Activated CD4-positive, alpha-beta T cell treated with anti-CD3 and anti-CD28 coated beads for 48 hours (primary cell): ENCODE results near the gene SIPA1.

Experiments
- DNase-seq: peaks from one replicate; pipeline ENCODE4 v3.0.0-alpha.2; 2020

Gene SIPA1, protein sequence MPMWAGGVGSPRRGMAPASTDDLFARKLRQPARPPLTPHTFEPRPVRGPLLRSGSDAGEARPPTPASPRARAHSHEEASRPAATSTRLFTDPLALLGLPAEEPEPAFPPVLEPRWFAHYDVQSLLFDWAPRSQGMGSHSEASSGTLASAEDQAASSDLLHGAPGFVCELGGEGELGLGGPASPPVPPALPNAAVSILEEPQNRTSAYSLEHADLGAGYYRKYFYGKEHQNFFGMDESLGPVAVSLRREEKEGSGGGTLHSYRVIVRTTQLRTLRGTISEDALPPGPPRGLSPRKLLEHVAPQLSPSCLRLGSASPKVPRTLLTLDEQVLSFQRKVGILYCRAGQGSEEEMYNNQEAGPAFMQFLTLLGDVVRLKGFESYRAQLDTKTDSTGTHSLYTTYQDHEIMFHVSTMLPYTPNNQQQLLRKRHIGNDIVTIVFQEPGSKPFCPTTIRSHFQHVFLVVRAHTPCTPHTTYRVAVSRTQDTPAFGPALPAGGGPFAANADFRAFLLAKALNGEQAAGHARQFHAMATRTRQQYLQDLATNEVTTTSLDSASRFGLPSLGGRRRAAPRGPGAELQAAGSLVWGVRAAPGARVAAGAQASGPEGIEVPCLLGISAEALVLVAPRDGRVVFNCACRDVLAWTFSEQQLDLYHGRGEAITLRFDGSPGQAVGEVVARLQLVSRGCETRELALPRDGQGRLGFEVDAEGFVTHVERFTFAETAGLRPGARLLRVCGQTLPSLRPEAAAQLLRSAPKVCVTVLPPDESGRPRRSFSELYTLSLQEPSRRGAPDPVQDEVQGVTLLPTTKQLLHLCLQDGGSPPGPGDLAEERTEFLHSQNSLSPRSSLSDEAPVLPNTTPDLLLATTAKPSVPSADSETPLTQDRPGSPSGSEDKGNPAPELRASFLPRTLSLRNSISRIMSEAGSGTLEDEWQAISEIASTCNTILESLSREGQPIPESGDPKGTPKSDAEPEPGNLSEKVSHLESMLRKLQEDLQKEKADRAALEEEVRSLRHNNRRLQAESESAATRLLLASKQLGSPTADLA

DNA sequence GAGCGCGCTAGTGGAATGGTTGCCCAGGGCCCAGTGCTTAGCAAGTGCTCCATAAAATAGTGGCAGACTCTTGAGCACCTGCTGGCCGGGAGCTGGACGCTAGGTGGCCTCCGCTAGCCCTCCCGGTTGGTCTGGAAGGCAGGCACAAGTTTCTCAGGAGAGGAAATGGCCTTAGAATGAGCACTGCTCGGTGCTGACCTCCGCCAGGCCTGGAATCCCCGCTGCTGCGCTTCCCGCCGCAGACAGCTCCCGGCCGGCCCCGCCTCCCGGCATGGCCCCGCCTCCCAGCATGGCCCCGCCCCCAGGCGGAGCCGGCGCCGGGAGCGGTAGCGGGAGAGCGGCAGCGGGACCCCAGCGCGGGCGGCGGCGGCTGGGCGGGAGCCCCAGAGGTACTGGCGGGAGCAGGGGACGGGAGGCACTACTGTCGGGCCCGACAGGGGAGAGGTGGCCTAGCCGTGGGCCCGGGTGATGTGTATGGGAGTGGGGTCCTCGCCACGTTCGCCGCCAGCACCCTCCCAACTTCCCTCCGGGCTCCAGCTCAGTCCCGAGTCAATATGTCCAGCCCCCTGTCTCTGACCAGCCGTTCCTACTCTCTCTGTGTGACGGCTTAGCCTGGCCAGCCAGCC, at the start of gene SIPA1:
TSS of gene SIPA1 (plus strand) at position 308 of the 626 bp plus-strand sequence. CDS start 2,821 bp downstream, outside the sequence.
- peak; percentile 81 for DNase-seq

DNA sequence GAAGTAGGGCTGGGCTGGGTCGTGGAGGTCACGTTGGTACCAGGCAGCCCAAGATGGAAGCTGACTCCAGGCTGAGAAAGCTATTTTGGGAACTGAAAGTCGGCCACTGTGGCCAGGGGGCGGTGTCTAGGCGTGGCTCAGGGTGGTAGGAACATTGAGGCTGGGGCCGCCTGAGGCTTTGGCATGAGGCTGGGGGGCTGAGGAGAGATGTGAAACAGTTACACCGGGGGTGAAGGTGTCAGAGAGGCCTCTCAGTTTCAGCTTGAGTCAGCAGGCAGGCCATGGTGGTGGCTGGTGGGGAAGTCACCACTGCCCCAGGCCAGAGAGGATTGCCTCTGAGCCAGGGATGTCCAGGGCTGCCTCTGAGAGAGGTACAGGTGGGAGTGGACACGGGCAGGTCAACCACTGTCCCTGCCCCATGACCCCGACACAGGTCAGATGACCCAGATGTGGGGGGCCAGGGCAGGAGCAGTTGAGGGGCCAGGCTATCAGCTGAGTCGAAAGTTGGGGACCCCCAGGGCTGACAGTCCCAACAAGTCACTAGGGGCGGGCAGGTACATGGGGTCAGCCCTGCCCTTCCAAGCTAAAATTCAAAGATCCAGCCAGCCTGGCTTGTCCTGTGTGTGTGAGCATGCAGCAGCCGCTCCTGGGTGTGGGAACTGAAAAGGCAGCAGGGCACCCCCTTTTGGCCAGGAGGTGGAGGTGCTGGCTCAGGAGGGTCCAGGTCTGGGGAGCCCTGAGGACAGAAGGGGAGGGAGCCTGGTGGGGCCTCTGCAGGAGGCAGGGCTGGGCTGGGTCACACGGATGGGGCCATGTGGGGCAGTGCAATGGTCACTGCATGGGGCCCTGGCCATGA, 49.5 kb upstream of the SIPA1 start:
- DNase-seq = peak; percentile 85

DNA sequence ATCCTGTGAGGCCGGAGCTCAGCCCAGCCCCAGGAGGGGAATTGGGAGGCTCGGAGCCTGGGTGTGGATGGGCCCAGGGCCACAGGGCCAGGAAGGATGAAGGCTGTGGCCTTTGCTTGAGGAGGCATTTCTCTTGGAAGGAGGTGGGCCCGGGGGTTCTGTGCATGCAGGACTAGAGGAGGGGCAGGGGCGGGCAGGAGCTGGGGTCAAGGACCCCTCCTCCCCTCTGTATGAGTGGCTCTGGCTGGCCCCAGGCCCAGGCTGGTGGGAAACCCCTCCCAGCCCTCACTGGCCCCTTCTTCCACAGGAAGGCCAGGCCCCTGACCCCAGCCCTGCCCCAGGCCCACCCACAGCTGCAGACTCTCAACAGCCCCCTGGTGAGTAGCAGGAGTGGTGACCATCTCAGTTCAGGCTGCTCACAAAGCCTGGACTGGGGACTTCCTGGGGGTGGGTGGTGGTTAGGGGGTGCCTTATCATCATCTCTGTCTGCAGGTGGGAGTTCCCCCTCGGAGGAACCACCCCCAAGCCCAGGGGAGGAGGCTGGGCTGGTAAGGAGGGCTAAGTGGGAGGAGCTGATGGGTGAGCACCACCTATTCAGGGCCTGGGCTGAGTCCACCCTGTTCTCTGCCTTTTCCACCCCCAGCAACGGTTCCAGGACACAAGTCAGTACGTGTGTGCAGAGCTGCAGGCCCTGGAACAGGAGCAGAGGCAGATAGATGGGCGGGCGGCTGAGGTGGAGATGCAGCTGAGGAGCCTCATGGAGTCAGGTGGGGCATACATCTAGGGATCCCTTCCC, 48.3 kb upstream of the SIPA1 start:
- peak; percentile 47 for DNase-seq

DNA sequence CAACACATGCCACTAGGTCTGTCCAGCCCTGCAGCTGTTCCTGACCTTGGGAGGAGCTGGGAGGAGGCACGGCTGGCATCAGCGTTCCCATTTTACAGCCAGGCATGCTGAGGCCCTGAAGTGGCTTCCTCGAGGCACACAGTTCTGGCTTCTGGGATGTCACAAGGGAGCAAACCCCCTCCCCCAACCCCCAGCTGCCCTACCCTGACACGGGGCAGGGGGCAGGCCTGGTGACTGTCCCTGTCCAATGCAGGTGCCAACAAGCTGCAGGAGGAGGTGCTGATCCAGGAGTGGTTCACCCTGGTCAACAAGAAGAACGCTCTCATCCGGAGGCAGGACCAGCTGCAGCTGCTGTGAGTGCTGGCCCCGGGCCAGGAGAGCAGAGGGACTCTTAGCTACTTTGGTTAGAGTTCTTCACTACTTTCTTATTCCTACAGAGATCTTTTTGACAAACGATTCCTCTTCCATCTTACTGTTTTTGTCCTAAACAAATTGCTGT, 47.6 kb upstream of the SIPA1 start:
- DNase-seq = no peak

DNA sequence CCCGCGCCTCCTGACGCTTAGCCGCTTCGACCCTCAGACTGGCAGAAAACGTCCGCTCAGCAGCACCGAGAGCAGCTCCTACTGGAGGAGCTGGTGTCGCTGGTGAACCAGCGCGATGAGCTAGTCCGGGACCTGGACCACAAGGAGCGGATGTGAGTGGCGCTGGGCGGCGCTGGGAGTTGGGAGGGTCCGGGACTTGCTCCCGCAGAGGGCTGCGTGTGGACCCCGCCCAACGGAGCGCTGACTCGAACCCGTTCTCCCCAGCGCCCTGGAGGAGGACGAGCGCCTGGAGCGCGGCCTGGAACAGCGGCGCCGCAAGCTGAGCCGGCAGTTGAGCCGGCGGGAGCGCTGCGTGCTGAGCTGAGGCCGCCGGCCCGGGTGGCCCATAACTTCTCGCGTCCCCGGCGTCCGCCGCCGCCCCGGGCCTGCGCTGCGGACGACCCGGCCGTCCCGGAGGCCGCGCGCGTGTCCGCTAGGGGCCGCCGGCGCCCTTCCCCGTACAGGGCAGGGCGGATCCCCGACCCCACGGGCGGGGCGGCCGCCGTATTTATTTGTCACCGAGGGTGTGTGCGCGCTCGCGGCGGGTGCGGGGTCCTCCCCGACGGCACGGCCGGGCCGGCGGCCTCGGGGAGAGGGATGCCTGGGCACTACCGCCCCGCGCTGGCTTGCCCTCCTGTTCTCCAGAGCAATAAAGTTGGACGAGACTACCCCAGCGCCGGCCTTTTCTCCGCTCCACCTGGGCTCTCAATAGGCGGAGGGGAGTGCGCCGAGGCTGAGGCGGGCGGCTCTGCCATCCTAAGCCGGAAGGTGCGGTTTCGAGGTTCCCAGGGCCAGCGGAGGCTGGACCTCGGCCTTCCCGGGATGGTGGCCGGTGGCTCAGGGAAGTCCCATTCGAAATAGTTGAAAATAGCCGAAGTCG, 45.7 kb upstream of the SIPA1 start:
- DNase-seq = no peak

DNA sequence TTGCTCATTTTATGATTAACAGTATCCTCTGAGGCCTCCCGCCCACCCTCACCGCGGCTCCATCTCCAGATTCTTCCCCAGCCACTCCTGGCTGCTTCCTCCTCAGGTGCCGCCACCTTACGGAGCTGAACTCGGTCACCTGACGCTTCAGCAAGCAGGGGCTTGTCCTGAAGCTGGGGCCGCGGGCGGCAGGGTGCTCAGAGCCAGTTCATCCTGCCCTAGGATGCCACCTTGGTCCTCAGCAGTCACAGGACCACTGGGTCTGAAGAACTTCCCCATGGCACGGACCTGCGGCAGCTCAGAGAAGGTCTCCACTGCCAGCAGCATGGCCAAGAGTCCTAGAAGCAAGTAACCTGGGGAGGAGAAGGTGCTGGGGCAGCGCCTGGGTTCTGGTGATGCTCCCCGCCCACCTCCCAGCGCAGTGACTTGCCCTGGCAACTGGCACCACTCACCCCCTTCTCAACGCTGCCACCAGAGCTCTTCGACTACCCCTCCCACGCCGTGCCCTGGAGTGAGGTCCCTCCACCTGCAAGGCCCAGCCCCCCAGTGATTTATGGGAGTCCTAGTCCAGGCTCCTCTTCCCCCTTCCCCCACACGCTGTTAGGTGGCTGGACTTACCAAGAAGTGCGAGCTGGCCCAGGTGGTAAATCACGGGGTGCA, 44.9 kb upstream of the SIPA1 start:
- DNase-seq = no peak

DNA sequence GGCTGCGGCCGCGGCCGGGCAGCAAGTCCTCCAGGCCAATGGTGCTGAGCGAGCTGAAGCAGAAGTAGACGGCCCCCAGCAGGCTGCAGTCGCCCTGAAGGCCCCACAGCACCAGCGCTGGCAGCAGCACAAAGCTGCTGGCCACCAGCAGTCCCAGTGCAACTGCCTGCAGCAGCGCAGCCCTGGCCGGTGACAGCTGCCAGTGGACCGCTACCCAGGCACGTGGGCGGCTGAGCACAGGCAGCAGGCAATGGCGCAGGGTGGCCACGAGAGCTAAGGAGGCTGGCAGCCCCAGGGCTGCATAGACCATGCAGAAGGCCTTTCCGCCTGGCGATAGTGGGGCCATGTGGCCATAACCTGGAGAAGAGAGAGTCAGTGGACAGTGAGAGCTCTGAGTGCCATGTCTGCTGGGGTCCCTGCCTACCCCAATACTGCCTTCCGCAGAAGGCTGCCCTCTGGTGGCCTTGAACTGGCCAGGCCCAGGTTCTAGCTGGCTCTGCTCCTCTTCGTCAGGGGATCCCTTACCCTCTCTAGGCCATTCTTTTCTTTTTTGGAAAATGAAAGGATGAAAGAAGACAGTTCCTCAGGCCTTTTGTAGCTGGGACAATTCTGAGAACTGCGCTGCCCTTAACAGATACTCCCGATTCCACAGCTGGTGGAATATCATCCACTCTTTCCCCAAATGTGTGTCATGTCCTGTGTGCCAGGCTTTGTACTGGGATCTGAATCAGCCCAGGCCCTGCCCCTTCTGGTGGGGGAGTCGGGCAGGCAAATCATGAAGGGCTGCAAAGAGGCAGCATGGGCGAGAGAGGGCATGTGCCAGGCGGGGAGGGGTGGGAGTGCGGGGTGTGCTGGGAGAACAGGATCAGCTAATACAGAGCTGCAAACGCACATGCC, 44.1 kb upstream of the SIPA1 start:
- peak; percentile 54 for DNase-seq

DNA sequence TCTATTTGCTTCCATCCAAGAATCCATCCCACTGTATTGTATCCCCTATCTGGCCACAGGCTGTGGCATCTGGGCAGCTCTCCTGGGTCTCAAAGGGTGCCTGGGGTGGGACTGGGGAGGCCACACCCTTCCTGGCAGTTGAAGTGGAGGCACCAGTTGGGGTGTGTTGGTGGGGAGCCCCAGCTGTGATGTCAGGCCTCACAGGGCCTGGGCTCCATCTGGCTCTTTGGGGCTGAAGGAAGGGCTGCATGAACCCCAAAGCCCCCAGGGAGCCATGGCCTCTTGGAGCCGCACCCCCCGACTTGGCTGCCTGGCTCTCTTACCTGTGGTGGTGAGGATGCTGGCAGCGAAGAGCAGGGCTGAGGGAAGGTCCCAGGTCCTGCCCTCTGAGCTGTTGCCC, 42.8 kb upstream of the SIPA1 start:
- no peak for DNase-seq

DNA sequence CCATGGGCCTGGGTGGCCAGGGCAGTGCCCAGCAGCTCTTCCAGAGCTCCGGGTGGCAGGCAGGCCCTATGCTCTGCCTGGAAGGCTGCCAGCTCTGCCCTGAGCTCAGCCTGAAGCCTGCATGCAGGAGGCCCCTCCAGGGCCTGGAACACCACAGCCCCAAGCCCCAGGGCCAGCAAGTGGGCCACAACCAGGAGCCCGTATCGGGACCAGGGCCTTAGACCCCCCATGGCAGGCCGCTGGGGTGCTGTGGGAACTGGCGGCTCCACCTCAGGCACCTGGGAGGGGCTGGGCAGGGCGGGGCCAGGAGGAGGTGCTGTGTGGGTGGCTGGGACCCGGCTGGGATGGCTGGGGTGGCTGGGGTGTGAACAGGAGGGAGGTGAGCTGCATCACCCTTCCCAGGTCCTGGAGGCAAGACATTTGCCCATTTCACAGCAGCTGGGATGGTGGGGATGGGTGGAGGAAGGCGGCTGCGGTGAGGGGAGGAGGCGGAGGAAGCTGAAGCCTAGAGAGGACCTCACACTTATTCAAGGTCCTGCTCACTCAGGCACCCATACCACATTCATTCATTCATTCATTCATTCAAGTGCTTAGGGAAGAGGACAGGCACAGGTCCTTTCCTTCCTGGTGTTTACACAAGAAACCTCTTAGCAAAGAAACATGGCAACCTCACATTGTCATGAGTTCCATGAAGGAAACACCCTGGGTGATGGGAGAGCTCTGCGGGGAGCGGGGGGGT, 42.2 kb upstream of the SIPA1 start, which contains the start of gene KCNK7:
TSS of gene KCNK7 (minus strand) at position 258 of the 739 bp plus-strand sequence. CDS start at position 230, 28 bp downstream.
- DNase-seq = no peak

DNA sequence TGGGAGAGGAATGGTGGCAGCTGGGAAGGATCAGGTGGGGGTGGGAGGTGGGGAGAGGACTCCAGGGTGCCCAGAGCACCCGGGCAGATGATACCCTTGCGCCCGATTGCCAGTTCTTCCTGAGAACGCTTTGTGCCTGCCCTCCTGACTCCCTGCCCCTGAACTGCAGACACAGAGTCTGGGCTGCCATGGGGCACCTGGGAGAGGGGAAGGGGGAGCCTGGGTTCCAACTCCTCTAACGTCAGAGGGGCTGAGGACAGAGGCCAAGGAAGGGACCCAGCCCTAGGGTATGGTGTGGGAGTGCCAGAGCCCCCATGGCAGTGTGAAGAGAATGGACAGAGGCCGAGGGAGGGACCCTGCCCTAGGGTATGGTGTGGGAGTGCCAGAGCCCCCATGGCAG, 41.4 kb upstream of the SIPA1 start:
- no peak for DNase-seq

DNA sequence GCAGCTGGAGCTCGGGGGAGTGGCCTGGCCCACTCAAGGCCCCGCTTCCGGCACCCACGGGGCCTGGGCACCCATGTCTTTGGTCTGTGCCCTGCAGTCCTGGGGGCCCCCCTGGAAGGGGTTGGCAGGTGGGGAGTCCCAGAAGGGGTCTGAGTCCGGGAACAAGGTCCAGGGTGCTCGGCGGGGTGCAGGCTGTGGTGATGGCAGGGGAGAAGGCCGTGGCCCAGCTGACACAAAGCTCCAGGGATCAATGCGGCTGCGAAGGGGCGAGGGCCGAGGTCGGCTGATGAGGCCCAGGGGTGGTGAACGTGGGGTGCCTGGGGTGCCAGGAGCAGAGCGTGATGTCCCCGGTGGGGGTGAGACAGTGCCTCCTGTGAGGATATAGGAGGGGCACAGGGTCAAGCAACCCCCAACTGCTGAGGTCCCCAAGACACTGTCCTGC, 39.6 kb upstream of the SIPA1 start:
- no peak for DNase-seq

DNA sequence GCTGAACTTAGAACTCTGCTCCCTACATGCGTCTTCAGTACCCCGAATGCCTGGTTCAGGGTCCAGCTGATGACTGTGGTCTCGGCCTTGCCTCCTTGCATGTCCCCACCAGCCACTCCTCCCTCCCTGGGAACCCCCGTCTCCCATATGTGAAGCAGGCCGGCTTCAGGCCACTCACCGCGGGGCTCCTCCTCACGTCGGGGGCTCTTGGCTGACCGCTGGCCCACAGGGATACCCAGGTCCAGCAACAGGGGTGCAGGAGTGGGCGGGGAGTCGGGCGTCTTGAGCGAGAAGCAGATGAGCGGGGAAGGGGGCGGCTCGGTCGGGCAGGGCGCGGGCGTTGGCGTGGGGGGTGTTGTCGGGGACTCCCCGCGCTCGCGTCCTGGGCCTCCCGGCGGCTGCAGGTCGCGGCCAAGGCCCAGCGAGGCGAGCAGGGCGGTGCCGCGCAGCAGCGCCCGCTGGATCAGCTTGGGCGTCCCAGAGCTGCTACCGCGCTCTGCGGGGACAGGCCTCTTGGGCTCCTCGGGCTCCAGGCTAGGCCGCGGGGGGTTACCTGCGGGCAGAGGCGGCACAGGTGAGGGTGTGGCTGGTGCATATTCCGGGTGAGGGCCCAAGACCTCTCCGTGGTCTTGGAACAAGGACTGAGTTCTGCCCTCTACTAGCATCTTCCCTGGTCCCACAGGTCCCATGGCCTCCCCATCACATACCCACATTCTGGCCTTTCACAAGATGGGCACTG, 38.5 kb upstream of the SIPA1 start:
- no peak for DNase-seq

DNA sequence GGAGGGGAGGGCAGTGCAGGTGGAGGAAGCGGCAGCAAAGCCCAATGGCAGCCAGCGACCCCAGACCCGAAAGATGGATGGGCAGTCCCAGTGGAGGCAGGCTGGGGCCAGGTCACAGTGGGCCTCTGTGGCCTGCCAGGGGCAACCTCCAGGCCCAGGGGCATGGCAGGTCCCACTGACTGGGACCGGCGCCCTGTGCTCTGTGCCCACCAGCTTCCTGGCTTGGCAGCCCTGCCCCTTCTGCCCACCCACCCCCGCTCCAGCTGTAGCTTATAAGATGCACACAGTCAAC, 38.0 kb upstream of the SIPA1 start:
- DNase-seq = no peak

DNA sequence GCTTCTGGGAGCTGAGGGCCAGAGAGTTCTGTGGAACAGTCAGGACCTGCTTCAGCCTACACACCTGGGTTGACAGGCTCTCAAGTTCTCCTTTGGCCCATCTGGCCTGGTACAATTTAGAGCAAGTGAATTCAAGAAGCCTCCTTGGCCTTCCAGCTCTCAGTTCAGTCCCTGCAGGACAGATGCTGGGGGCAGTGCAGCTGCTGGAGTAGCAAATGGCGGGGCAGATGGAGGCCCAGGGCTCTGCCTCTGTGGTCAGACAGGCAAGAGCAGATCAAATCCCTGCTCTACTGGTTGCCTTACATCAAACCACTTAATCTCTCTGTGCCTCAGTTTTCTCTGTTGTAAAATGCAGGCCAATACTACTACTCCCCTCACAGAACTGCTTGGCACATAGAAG, 33.6 kb upstream of the SIPA1 start:
- DNase-seq = no peak

DNA sequence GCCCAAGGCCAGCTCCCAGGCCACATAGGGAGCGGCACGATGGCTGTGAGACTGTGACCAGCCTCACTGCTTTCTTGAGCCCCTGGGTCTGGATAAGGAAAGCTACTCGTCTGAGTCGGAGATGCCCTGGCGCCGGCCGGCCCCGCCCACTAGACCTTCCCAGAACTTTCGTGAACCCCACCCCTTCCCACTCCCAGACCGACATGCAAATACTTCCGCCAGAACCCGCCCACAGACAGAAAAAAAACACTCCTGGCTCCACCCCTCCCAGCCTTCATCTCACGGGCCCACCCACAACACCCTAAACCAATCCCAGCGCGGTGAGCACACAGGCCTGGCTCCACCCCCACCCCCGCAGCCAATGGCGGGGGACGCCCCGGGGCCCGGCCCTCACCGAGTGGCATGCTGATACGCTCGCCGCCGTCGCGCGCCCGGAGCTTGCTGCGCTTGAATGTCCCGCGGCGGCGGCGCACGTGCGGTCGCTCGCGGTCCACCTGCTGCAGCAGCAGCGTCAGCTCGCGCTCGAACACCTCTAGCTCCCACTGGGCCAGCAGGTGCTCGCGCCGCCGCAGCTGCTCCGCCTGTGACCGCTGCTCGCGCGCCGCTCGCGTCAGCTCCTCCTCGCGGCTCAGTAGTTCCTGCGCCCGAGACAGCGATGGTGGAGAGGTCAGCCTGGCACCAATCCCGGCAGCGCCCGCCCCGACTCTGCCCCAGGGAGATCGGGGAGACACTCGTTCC, 30.9 kb upstream of the SIPA1 start:
- peak; percentile 57 for DNase-seq
